HT1080 (cell line): ENCODE results near the gene SAP130. TPM values are rescaled to one million over a fixed set of nuclear protein-coding genes. Genes with fewer than 3 reads are reported as not detected.

Experiments used
- DNase-seq: peaks from one replicate; pipeline ENCODE4 v3.0.0-alpha.2; 2015; ENCODE audit warnings: low read depth
- small RNA-seq: library from RNA; depleted of rRNA; stranded (forward); fragments of <200 nt; gene quantifications from one replicate; pipeline ENCODE3, GENCODE V24; 2014
- total RNA-seq: library from RNA; depleted of rRNA; stranded (reverse); fragments of >200 nt; shearing (Covaris generic); gene quantifications from 2 replicates; pipeline ENCODE4 v1.2.3, GENCODE V29; 2014; rRNA removed

Gene SAP130
- total RNA-seq, 1 experiment from 2014 or later, result 13.0 TPM

DNA sequence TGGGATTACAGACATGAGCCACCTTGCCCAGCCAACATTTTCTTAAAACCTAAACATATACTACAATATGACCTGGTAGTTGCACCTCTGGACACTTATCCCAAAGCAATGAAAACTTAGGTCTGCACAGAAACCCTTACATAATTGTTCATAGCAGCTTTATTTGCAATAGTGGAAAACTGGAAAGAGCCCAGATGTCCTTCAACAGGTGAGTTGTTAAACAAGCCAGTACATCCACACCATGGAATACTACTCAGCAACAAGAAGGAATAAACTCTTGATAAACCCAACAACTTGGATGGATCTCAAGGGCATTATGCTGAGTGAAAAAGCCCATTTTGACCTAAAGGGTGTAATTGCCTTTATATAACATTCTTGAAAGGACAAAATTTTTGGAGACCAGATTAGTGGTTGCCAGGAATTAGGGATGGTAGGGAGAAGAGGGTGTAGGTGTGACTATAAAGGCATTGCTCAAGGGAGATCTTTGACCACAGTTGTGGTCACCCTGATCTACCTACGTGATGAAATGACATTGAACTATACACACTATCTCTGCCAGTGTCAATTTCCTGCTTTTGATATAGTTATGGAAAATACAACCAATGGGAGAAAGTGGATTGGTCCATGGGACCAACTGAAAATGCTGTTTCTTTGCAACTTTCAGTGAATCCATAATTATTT is 130.2 kb downstream of the SAP130 start:
- no peak for DNase-seq

DNA sequence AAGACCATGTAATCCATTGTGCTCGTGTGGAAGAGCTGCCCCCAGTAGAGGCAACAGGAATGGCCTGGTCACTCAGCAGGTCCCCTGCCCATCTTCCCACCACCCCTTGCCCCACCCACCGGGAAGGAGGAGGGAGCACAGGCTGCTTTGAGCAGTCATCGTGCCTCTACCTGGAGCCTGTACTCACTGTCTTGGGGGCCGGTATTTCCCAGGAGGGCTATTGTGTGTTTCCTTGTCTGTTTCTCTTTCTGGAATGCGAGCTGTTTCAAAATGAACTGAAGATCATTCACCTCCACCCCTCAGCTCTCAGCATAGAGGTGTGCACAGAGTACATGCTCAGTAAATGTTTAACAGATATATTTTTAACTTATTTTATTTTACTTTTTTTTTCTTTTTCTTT is 134.4 kb downstream of the SAP130 start:
- DNase-seq, result no peak

DNA sequence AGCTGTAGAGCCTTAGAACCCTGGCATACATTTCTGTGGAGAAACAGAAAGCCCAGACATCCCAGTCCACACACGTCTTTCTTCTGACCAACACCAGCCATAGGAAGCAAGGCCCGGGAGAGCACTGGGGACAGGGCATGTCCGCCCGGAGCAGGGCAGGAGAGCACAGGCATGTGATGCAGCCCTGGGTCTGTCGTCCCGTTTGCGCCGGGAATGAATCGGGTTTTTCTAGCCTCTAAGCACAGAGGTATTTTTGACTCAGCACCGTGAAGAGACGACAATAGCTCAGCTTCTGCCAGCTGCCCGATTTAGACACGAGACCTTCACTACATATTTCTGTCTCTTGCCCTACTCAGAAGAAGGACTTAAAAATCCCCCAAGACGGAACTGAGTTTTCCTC is 134.8 kb downstream of the SAP130 start:
- no peak for DNase-seq

DNA sequence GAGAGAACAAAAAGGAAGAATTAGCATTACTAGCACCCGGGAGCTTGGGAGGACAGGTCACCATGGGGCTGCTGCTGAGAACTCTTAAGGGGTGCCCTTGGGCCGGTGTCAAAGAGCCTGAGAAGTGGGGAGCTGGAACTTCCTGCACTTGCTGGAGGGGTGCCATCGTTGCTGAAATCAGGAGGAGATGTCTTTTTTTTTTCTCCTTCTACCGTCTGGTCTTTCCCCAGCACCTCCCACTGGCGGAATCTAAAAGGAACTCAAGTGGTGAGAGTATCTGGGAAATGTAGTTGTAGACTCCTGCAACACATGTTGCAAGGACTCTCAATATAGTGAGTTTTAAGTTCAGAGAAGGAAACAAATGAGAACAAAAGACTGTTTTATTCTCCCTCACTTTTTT is 136.0 kb downstream of the SAP130 start:
- no peak for DNase-seq

Small RNAs within 50 kb of the gene (small RNA-seq; reads per million reads assigned to genes)
- not detected for gene AC012306.1
- not detected for gene AC108059.3
- gene RF00019, result not detected

Other genes with a start within 250 kb of the SAP130 start
- 20.1 and 29.4 TPM in 2 replicates for gene WDR33, start 216.9 kb downstream of the SAP130 start, total RNA-seq
- 34.3 and 49.1 TPM in 2 replicates for gene POLR2D, start 169.9 kb downstream of the SAP130 start, total RNA-seq
- gene AMMECR1L, start 142.1 kb downstream of the SAP130 start, total RNA-seq, result 12.3 and 15.2 TPM in 2 replicates
- 48.1 and 58.0 TPM in 2 replicates for gene UGGT1, start 63.1 kb upstream of the SAP130 start, total RNA-seq